HG02938 (cell line): ENCODE measurements around the gene RASIP1.

Source experiments
- ATAC-seq: cut with Tn5 transposase; IDR thresholded peaks from one replicate; pipeline ENCODE4 v1.9.1; 2021; ENCODE audit warnings: mild to moderate bottlenecking, moderate library complexity; ENCODE audit not compliant: unreplicated experiment

Gene RASIP1

GRCh38 chr19:48676487-48676886 is 63.9 kb downstream of the RASIP1 start:
- no peak for ATAC-seq

DNA sequence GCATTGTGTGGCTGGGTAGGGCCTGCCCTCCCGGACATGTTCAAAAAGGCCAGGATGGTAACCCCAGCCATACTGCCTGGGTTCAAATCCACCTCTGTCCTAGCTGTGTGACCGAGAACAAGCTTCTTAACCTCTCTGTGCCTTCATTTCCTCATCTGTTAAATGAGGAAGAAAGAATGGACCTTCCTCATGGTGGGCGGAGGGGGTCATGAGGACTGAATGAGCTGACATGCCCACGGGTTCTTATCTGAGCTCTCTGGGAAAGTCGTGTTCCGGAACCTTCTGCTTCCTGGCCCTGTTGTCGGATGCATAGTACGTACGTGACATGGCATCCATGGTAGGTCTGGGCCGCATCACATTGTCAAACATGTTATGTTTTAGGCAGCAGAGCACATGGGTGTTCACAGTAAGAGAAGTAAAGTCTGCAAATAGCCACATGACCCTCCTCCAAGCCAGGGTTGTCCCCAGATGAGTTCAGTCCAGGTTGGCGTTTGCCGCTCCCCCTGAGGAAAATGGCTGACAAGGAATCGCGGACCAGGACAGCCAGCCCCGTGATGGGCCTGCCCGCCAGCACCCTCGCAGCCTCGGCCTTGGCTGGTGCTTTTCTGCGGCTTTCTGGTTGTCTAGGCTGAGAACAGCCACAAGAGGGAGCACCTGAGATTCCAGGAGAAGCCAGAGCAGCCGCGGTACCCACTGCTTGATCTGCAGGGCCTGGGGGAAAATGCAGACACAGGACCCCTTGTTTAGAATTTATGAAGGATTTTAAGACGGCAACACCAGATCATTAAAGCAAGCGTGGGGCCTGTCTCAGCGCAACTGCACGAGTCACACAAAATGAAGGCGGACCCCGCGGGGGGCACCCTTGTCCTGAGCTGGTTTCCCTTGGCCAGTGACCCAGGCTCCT is 65.2 kb downstream of the RASIP1 start:
- ATAC-seq: no peak

GRCh38 chr19:48674216-48674809 is 66.1 kb downstream of the RASIP1 start:
- no peak for ATAC-seq

- ATAC-seq: no peak
Measured at GRCh38 chr19:48673436-48674100, 66.8 kb downstream of the RASIP1 start.

DNA sequence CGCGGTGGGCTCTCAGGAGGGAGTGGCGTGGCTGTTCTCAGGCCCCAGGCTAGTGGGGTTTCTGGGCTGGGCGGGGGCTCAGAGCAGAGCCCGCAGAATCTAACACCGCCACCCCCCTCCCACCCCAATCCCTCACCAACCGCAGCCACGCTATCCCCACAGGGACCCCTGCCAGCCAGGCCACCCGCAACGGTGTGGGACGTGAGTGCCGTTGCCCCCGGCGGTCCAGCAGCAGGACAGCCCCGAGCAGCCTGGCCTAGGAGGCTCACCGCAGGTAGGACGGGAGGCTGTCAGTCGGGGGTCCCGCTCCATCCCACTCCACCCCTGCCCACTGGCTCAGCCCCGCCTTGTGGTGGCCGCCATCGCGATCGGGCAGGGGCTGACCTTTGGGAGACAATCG is 67.4 kb downstream of the RASIP1 start, which contains the start of gene NTN5:
Gene NTN5, minus strand, starts transcription at position 24 of the 400 bp plus-strand sequence. CDS start 2,031 bp downstream, outside the sequence.
- ATAC-seq: no peak

DNA sequence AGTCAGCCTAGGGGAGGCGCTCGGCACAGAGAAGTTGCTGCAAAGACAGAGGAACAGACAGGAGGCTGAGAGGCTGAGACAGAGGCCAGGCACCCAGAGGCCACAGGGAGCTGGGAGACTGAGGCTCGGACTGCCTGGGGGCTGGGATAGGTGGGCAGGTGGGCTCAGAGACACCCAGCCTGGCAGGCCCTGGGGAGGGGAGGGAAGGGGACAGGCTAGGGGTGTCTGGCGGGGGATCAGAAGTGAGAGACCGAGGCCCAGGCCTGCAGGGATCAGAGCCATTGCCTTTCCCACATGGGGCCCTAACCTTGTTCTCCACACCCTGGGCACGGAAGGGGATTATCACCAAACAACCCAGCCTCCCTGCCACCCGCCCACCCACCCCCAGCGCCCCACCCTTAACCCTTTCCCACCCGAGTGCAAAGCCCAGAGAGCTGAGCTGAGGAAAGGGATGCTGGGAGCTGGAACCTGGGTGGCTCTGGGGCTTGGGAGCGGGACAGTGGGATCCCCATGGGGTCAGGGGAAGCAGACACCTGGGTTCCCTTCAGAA is 68.9 kb downstream of the RASIP1 start:
- ATAC-seq: no peak

- no peak for ATAC-seq
Measured at GRCh38 chr19:48670699-48671445, 69.5 kb downstream of the RASIP1 start.
